Cerebellar cortex (tissue), 1 donor: Measurements from ENCODE around the gene RBSN.
"Not testable (repeated sequence)": the region's sequence is repeated elsewhere in the genome, so short reads cannot be mapped to it uniquely, and the experiment has no call there.

Source experiments
- DNase-seq: peaks from one replicate; pipeline ENCODE4 v3.0.0-alpha.2; 2015; ENCODE audit warnings: low spot score

The RBSN gene

DNA sequence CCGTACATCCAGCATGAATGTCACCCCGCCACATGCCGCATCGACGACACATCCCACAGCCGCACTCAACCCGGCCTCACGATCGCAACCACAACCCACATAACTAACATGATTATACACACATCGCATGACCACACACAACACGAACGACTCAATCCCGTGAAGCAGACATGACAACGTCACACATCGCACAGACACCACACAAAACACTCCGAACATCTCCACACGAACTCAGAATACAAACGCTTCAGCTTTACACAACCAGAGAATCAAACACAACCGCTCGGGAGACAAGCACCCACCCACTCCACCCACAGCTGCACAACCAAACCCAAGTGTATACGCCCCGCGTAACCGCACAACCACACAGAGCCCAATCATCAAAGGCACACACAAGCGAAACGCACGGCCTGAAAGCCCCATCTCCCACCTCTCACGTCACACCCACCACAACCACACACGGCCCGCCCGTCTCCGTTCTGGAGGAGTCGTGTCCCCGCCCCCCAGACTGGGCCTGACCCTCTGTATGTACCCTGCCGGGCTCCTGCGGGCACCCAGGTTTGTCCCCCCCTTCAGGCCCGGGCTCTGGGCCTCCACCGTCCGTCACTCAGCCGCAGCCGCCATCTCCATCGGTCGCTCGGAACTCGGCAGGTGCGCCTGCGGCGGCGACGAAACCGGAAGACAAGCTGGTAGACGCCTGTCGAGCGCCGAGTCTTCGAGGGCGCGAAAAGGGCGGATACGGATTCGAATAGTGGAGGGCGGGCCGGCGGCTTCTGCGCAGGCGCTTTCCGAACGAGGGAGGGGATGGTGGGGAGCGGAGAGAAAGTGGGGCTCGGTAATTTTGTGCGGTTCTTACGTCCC is at the start of gene RBSN:
RBSN (minus strand) TSS at position 646 of the 861 bp plus-strand sequence. CDS start 3,028 bp downstream, outside the sequence.
- DNase-seq: peak; percentile 95

DNA sequence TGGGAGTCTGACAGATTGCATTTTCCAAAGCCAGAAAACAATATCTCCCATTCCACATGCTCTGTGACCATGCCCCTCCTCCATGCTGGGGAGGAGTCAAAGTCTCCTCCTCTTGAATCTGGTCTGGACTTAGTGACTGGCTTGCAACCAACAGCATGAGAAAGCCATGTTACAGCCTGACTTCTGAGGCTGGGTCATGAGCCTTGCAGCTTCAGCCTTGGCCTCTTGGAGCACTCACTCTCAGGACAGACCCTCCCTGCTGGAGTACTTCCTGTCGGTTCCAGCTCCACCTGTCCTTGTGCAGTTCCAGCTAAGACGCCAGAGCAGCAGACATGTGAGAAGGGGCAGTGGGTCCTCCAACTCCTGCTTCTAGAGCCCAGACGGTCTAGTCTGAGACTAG is 49.7 kb upstream of the RBSN start:
- DNase-seq: peak; percentile 22

DNA sequence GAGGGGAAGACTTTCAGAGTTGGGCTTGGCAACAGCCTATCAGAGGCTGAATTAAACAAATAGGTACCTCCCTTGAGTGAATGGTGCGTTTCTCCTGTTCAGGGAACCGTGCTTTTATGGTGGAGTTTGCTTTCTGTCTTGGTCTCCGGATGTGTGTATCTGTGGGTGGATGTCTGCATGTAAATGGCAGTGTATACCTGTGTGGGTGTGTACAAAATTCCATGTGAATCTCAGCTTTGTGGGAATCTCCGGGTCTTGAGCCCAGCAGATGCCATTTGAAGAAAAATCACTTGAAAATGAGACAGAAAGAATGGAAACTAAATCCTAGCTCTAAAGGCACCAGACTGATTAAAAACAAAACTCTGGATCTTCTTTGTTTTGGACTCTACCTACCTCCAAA is 37.9 kb upstream of the RBSN start:
- DNase-seq: not testable (repeated sequence)

DNA sequence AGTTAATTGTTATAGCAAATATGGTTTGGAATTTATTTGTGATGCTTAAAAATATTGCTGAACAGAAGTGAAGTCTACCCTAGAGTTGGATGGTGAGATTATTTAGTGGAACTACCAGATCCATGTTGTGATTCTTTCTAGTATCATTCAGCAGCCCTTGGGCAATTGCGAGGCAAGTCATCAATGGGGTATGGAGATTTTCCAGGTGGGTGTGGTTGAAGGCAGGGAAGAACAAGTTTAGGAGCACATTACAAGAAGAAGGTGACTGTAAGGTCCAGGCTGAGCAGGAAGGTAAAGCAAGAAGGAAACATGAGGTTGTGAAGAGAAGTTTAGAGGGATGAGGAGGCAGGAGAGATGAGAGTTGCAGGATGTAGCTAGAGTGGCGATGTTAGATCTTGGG is 36.0 kb upstream of the RBSN start:
- not testable (repeated sequence) for DNase-seq

- not testable (repeated sequence) for DNase-seq
These were observed 29.5 kb upstream of the RBSN start for GRCh38 chr3:15128403-15128802.

- not testable (repeated sequence) for DNase-seq
These were observed 28.0 kb upstream of the RBSN start for GRCh38 chr3:15126975-15127374.

DNA sequence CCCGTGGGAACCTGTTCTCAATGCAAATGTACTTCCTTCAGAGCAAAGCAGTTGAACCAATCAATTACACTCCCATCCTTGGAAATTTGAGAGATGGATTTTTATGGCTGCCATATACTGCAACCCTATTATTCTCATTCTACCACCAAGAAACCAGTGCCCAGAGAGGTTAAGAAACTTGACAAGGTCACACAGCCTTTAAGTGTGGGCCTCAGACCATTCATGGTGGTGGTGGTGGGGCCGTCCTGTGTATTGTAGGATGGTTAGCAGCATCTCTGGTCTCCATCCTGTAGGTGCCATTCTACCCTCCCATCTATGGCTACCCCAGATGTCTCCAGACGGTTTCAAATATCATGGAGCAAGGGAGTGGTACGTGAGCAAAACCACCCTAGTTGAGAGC is 23.4 kb upstream of the RBSN start:
- no peak for DNase-seq

DNA sequence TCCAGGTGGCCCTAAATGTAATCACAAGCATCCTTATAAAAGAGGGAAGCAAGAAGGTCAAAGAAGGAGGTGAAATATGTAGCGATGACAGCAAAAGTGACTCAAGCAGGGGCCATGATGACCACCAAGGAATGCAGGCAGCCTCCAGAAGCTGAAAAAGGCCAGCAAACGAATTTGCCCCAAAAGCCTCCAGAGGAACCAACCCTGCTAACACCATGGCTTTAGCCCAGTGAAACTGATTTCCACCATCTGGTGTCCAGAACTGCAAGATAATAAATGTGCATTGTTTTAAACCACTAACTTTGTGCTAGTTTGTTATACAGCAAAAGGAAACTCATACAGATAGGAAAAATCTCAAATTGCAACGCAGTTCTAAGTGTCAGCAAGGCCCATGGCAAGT is 23.0 kb upstream of the RBSN start:
- DNase-seq: no peak

GRCh38 chr3:15120986-15121385 is 22.0 kb upstream of the RBSN start:
- no peak for DNase-seq

GRCh38 chr3:15117011-15117410 is 18.1 kb upstream of the RBSN start:
- no peak for DNase-seq

GRCh38 chr3:15116032-15116669 is 17.2 kb upstream of the RBSN start:
- DNase-seq: no peak

DNA sequence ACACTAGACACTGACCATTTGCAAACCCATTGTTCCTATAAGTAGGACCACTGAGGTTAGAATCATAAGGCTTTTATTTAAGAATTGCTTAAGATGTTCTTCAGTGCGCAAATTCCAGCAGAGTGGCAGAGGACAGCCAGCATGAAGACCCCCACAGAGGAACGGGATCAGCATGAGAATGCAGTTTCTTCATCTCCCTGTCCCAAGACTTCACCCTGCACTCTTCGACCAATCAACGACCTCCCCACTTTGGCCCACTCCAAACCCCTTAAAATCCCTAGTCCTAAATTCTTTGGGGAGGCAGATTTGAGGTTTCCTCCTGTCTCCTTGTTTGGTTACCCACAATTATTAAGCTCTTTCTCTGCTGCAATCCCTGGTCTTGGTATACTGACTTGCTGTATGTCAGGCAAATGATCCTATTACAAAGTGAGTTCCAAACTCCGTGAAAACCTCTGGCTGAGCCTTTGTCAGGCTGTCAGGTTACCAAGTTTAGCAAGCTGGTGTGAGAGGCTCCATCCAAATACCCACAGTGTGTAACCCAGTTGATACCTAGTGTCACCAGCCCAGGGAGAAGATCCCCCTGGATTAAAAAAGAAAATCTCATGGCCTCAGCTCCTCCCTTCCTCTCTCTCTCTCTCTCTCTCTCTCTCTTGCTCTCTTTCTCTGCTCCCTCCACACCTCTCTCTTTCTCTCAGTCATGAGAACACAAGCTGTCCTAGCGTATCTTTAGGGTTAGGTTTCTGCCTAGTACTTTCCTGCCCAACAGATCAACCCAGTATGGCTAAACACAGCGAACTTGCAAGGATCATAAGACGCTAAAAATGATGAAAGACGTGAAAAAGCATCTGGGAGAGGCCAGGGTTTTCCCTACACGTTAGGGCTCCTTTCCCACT is 15.8 kb upstream of the RBSN start:
- DNase-seq: no peak

DNA sequence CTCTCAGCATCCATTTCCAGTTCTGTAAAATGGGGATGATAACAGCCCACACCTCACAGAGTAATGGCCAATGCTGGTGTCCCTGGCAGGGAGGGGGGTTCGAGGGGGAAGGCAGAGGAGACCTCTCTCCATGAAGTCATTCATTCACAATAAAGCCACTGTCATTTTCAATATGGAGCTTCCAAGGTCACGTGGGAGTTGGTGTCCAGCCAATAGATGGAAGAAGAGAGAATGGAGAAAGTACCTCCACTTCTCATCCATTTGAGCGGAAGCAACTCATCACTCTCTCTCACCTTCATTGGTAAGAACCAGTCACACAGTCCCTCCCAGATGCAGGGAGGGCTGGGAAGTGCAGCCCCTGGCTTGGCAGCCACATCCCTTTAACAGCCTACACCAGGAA is 14.9 kb upstream of the RBSN start:
- DNase-seq: no peak

DNA sequence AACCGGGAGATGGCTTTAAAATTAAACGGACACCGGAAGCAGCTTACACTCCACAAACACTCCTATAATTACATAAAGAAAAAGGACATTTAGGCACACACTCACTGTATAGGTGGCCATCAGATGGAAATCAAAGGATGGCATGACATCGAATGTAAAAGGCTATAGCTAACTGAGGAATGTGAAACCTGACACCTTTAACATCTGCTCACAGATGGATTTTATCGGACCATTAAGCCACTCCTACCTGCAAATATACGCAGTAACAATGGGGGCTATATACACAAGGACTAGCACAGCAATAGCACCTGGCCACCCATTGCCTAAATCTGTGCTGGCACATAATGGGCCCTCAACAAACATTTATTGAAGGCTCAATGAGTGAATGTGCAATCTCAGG is 14.5 kb upstream of the RBSN start:
- no peak for DNase-seq

DNA sequence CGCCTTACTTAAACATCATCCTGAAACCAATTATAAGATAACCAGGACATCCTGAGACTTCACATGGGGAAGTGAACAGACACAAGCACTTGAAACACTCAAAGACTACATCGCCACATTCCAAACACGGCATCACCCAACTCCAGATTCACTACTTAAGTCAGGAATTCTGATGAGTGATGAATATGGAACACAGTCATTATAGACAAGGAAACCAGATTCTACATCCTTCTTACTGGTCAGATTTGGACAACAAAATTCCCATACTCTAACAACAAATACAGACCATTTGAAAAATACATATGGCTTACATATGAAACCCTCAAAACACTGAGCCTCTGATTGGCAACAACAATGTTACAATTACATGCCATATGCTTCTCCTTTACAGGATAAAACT is 13.1 kb upstream of the RBSN start:
- no peak for DNase-seq

GRCh38 chr3:15110206-15110605 is 11.3 kb upstream of the RBSN start:
- no peak for DNase-seq

- DNase-seq: no peak
These were observed 9.9 kb upstream of the RBSN start for GRCh38 chr3:15108869-15109268.

DNA sequence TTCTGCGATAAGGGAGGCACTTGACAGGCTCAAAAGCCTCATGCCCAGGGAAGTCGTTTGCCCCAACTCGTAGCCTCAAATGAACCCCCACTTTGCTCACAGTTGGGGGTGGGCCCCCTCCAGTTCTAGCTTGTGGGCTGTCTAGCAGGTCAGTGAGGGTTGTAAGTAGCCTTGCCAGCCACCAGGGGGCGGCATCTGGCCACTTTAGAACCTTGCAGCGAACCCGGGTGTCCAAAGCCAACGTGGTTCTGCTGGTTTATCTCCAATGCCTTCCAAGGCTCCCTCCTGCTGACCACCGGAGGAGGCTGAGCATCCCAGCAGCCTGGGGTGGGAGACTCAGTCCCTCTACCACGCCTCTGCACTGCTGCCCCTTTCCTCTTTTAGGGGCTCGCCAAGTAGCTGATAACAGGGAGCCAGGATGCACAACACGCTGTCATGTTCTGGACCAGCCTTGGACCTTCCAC is 9.2 kb upstream of the RBSN start:
- DNase-seq: peak; percentile 73

DNA sequence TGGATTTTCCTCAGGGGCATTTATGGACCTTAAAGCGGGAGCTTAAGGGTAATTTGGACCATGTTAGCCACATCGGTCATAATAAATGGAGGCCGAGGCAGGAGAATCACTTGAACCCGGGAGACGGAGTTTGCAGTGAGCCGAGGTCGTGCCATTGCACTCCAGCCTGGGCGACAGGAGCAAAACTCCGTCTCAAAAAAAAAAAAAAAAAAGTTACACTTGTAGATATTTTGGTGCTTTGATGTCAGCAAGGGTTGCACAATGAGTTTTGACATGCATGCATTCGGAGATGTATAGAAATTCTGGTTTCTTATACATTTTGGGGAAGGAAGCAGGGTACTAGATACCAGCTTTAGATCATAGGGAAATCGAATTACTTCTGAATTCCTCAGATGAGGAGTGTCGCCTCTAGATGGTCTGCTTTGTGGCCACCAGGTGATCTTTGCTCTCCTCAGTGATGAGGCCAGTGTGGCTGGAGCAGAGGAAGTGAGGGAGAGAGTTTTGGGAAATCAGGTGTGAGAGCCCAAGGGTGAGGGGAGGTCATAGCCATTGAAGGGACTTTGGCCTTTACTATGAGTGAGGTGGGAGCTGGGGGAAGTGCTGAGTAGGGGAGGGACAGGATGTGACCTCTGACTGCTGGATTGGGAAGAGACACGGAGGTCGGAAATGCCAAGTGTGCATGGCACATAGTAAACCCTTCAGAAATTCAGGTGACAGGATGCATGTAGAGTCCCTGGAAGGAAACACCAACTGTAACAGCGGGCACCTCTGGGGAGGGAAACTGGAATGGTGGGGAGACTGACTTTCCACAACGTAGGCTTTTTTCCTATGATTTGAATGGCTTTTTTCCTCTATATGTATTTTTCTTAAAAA is 8.4 kb upstream of the RBSN start:
- DNase-seq: no peak

- DNase-seq: no peak
These were observed 3.9 kb upstream of the RBSN start for GRCh38 chr3:15102836-15103235.

GRCh38 chr3:15102256-15102655 is 3.3 kb upstream of the RBSN start:
- peak; percentile 45 for DNase-seq
